ENCODE data around the gene VRK3.

Gene VRK3

GRCh38 chr19:49981603-49982593, 43.3 kb downstream of the VRK3 start:
- TF ChIP-seq CTCF (IDR thresholded peaks at IDR 0.05; ENCODE audit: low read length) (no peak), EZH2 (IDR thresholded peaks at IDR 0.05; ENCODE audit: borderline replicate concordance, low read length) (no peak)
- Histone ChIP-seq H3K4me1 (ENCODE audit: insufficient read depth, low read length, severe bottlenecking) (no peaks in the 10 kb centered on the region), H3F3A (ENCODE audit: insufficient read depth, low read length) (no peaks in the 10 kb centered on the region), H3K27me3 (ENCODE audit: insufficient read depth, low read length) (no peaks in the 10 kb centered on the region), H3K9me2 (ENCODE audit: low read depth, low read length) (no peaks in the 10 kb centered on the region), H3K36me3 (ENCODE audit: insufficient read depth, low read length) (peaks cover 5% of the 10 kb centered on the region; the same call in 1 of the 2 replicates), H3K9ac (ENCODE audit: low read length) (no peak overlapping the region), H2AFZ (ENCODE audit: low read length) (no peak overlapping the region), H3K27ac (ENCODE audit: low read depth, low read length, poor library complexity, severe bottlenecking) (no peak overlapping the region), H3K79me2 (ENCODE audit: insufficient read depth, low read length) (no peaks in the 10 kb centered on the region), H4K20me1 (ENCODE audit: insufficient read depth, low read length) (no peaks in the 10 kb centered on the region), H3K4me2 (ENCODE audit: low read length) (no peak overlapping the region), H3K9me3 (ENCODE audit: low read length) (no peaks in the 10 kb centered on the region), H3K4me3 (ENCODE audit: low read depth, low read length, poor library complexity, severe bottlenecking) (no peak overlapping the region)

DNA sequence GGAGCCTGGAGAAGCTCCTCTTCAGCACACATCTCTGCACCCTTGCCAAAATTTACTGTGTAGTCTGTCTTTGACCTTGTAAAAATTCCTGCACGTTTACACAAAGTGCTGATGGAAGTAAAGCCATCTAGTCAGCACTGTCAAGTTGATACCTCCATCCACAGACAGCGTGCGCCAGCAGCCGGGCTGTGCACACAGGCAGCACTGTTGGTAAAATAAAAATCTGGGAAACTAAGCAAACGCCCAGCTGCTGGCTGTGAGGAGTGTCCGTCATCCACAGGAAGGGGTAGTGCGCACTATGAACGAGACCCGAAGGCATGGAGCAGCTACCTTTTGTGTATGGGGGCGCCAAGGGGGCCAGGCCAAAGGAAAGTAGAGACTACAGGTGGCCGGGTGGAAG, 46.8 kb downstream of the VRK3 start:
- H3K27ac ChIP-seq (ENCODE audit: low read depth, low read length, poor library complexity, severe bottlenecking): no peak overlapping the region
- no peak overlapping the region for H3K4me2 ChIP-seq (ENCODE audit: low read length)
- H3K9ac ChIP-seq (ENCODE audit: low read length): no peak overlapping the region
- H3K27me3 ChIP-seq (ENCODE audit: insufficient read depth, low read length): no peaks in the 10 kb centered on the region
- no peaks in the 10 kb centered on the region for H4K20me1 ChIP-seq (ENCODE audit: insufficient read depth, low read length)
- H3K9me2 ChIP-seq (ENCODE audit: low read depth, low read length): no peaks in the 10 kb centered on the region
- no peaks in the 10 kb centered on the region for H3K79me2 ChIP-seq (ENCODE audit: insufficient read depth, low read length)
- no peak overlapping the region for H3K4me3 ChIP-seq (ENCODE audit: low read depth, low read length, poor library complexity, severe bottlenecking)
- H3K9me3 ChIP-seq (ENCODE audit: low read length): no peaks in the 10 kb centered on the region
- no peaks in the 10 kb centered on the region for H3K36me3 ChIP-seq (ENCODE audit: insufficient read depth, low read length)
- no peak for TF ChIP-seq CTCF (IDR thresholded peaks at IDR 0.05; ENCODE audit: low read length)
- no peak for TF ChIP-seq EZH2 (IDR thresholded peaks at IDR 0.05; ENCODE audit: borderline replicate concordance, low read length)
- no peak overlapping the region for H2AFZ ChIP-seq (ENCODE audit: low read length)
- no peaks in the 10 kb centered on the region for H3K4me1 ChIP-seq (ENCODE audit: insufficient read depth, low read length, severe bottlenecking)
- H3F3A ChIP-seq (ENCODE audit: insufficient read depth, low read length): no peaks in the 10 kb centered on the region

- no peaks in the 10 kb centered on the region for H3K9me3 ChIP-seq (ENCODE audit: low read length)
- no peaks in the 10 kb centered on the region for H3F3A ChIP-seq (ENCODE audit: insufficient read depth, low read length)
- no peaks in the 10 kb centered on the region for H3K36me3 ChIP-seq (ENCODE audit: insufficient read depth, low read length)
- no peak for TF ChIP-seq EZH2 (IDR thresholded peaks at IDR 0.05; ENCODE audit: borderline replicate concordance, low read length)
- TF ChIP-seq CTCF (IDR thresholded peaks at IDR 0.05; ENCODE audit: low read length): no peak
- no peaks in the 10 kb centered on the region for H3K79me2 ChIP-seq (ENCODE audit: insufficient read depth, low read length)
- H2AFZ ChIP-seq (ENCODE audit: low read length): no peak overlapping the region
- no peaks in the 10 kb centered on the region for H3K4me1 ChIP-seq (ENCODE audit: insufficient read depth, low read length, severe bottlenecking)
- H3K27me3 ChIP-seq (ENCODE audit: insufficient read depth, low read length): no peaks in the 10 kb centered on the region
- H3K4me3 ChIP-seq (ENCODE audit: low read depth, low read length, poor library complexity, severe bottlenecking): no peak overlapping the region
- H3K27ac ChIP-seq (ENCODE audit: low read depth, low read length, poor library complexity, severe bottlenecking): no peak overlapping the region
- no peaks in the 10 kb centered on the region for H4K20me1 ChIP-seq (ENCODE audit: insufficient read depth, low read length)
- H3K9me2 ChIP-seq (ENCODE audit: low read depth, low read length): no peaks in the 10 kb centered on the region
- H3K4me2 ChIP-seq (ENCODE audit: low read length): no peak overlapping the region
- no peak overlapping the region for H3K9ac ChIP-seq (ENCODE audit: low read length)
These were observed 47.3 kb downstream of the VRK3 start for GRCh38 chr19:49977881-49978280.

Data from OCI-LY1 (cell line).